HG02588 (cell line): ENCODE results near the gene SMARCAD1.

ENCODE experiments used
- ATAC-seq: cut with Tn5 transposase; IDR thresholded peaks from one replicate; pipeline ENCODE4 v1.9.1; 2021; ENCODE audit warnings: mild to moderate bottlenecking, moderate library complexity; ENCODE audit not compliant: unreplicated experiment

The SMARCAD1 gene

GRCh38 chr4:94226763-94227162, 19.1 kb downstream of the SMARCAD1 start:
- no peak for ATAC-seq

GRCh38 chr4:94228493-94229216, 21.0 kb downstream of the SMARCAD1 start:
- ATAC-seq = no peak

GRCh38 chr4:94232519-94232918, 24.9 kb downstream of the SMARCAD1 start:
- no peak for ATAC-seq

- ATAC-seq = no peak
Measured at GRCh38 chr4:94235825-94236224, 28.2 kb downstream of the SMARCAD1 start.

GRCh38 chr4:94237271-94237670, 29.6 kb downstream of the SMARCAD1 start:
- ATAC-seq = no peak

- no peak for ATAC-seq
Measured at GRCh38 chr4:94238160-94238559, 30.5 kb downstream of the SMARCAD1 start.

- no peak for ATAC-seq
Measured at GRCh38 chr4:94240384-94240783, 32.7 kb downstream of the SMARCAD1 start.

- ATAC-seq = no peak
Measured at GRCh38 chr4:94244087-94244828, 36.6 kb downstream of the SMARCAD1 start.

GRCh38 chr4:94244829-94245185, 37.1 kb downstream of the SMARCAD1 start:
- ATAC-seq = no peak

- no peak for ATAC-seq
Measured at GRCh38 chr4:94251094-94251493, 43.4 kb downstream of the SMARCAD1 start.

- ATAC-seq = no peak
Measured at GRCh38 chr4:94253036-94253435, 45.4 kb downstream of the SMARCAD1 start.

- no peak for ATAC-seq
Measured at GRCh38 chr4:94256144-94256783, 48.6 kb downstream of the SMARCAD1 start.

GRCh38 chr4:94256828-94257227, 49.2 kb downstream of the SMARCAD1 start:
- no peak for ATAC-seq

- ATAC-seq = no peak
Measured at GRCh38 chr4:94262163-94263016, 54.7 kb downstream of the SMARCAD1 start.

GRCh38 chr4:94267037-94267436, 59.4 kb downstream of the SMARCAD1 start:
- no peak for ATAC-seq

- ATAC-seq = no peak
Measured at GRCh38 chr4:94271248-94271647, 63.6 kb downstream of the SMARCAD1 start.

GRCh38 chr4:94274912-94275311, 67.2 kb downstream of the SMARCAD1 start:
- no peak for ATAC-seq

- ATAC-seq = no peak
Measured at GRCh38 chr4:94276204-94276603, 68.5 kb downstream of the SMARCAD1 start.

GRCh38 chr4:94277534-94277933, 69.9 kb downstream of the SMARCAD1 start:
- no peak for ATAC-seq

- no peak for ATAC-seq
Measured at GRCh38 chr4:94278781-94279180, 71.1 kb downstream of the SMARCAD1 start.

- ATAC-seq = no peak
Measured at GRCh38 chr4:94284889-94285288, 77.2 kb downstream of the SMARCAD1 start.
